ENCODE data around the gene DLGAP5. TPM values are rescaled to one million over a fixed set of nuclear protein-coding genes. Genes with fewer than 3 reads are reported as not detected.

The DLGAP5 gene
- polyA plus RNA-seq, 1 experiment: 8.9 TPM

GRCh38 chr14:55128386-55129085 lies 62.8 kb downstream of the DLGAP5 start:
- no peaks in the 10 kb centered on the region for H3K36me3 ChIP-seq (ENCODE audit: control insufficient read depth, insufficient read depth, low read length)
- peak overlapping the region; percentile 83 for H3K4me3 ChIP-seq (ENCODE audit: low read depth, low read length)
- TF ChIP-seq, protein P1, sequence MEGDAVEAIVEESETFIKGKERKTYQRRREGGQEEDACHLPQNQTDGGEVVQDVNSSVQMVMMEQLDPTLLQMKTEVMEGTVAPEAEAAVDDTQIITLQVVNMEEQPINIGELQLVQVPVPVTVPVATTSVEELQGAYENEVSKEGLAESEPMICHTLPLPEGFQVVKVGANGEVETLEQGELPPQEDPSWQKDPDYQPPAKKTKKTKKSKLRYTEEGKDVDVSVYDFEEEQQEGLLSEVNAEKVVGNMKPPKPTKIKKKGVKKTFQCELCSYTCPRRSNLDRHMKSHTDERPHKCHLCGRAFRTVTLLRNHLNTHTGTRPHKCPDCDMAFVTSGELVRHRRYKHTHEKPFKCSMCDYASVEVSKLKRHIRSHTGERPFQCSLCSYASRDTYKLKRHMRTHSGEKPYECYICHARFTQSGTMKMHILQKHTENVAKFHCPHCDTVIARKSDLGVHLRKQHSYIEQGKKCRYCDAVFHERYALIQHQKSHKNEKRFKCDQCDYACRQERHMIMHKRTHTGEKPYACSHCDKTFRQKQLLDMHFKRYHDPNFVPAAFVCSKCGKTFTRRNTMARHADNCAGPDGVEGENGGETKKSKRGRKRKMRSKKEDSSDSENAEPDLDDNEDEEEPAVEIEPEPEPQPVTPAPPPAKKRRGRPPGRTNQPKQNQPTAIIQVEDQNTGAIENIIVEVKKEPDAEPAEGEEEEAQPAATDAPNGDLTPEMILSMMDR (IDR thresholded peaks at IDR 0.05; ENCODE audit: insufficient read depth, low read depth, low read length): no peak
- DNase-seq (ENCODE audit: low read depth): no peak
- ChIA-PET POLR2A (no interaction called here), CTCF (interaction anchor here (1.8 to 1.9 kb wide), 2 partner anchors 25 to 36 kb away, joined by 6 to 8 read pairs; no protein-coding TSS in a partner anchor)
- H3K27me3 ChIP-seq (ENCODE audit: control insufficient read depth, insufficient read depth, low read length): no peaks in the 10 kb centered on the region

GRCh38 chr14:55127460-55127951 lies 63.9 kb downstream of the DLGAP5 start:
- Histone ChIP-seq H3K36me3 (ENCODE audit: control insufficient read depth, insufficient read depth, low read length) (no peaks in the 10 kb centered on the region), H3K4me3 (ENCODE audit: low read depth, low read length) (no peak overlapping the region), H3K27me3 (ENCODE audit: control insufficient read depth, insufficient read depth, low read length) (no peaks in the 10 kb centered on the region)
- DNase-seq (ENCODE audit: low read depth): no peak
- CTCF ChIA-PET: no interaction called here
- POLR2A ChIA-PET: no interaction called here
- TF ChIP-seq, protein P1 (IDR thresholded peaks at IDR 0.05; ENCODE audit: insufficient read depth, low read depth, low read length): no peak

GRCh38 chr14:55126932-55127459 lies 64.4 kb downstream of the DLGAP5 start:
- no peak overlapping the region for H3K4me3 ChIP-seq (ENCODE audit: low read depth, low read length)
- H3K27me3 ChIP-seq (ENCODE audit: control insufficient read depth, insufficient read depth, low read length): no peaks in the 10 kb centered on the region
- TF ChIP-seq, protein P1 (IDR thresholded peaks at IDR 0.05; ENCODE audit: insufficient read depth, low read depth, low read length): no peak
- DNase-seq (ENCODE audit: low read depth): no peak
- ChIA-PET POLR2A (no interaction called here), CTCF (no interaction called here)
- H3K36me3 ChIP-seq (ENCODE audit: control insufficient read depth, insufficient read depth, low read length): no peaks in the 10 kb centered on the region

DNA sequence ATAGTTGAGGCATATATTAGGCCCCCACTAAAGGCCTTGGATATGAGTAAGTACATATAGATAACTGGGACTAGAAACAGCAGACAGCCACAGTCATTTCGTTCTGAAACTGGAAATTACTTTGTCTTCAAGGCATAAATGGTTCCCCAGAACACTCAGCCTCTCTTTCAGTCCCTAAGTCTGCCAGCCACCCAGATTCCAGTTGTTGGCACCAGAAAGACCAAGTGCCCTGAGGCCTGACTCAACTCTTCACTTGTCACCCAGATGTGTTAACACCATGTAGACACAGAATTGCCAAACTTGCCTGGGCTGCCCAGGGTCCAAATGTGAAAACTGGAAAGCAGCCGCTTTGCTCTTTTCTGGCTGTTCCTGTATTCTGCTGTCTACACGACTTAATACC lies 65.4 kb downstream of the DLGAP5 start:
- no peak overlapping the region for H3K4me3 ChIP-seq (ENCODE audit: low read depth, low read length)
- no peaks in the 10 kb centered on the region for H3K27me3 ChIP-seq (ENCODE audit: control insufficient read depth, insufficient read depth, low read length)
- no peaks in the 10 kb centered on the region for H3K36me3 ChIP-seq (ENCODE audit: control insufficient read depth, insufficient read depth, low read length)
- TF ChIP-seq, protein P1 (IDR thresholded peaks at IDR 0.05; ENCODE audit: insufficient read depth, low read depth, low read length): no peak
- ChIA-PET CTCF (interaction anchor here (0.6 kb wide), 2 partner anchors 23 to 27 kb away, joined by 3 read pairs; no protein-coding TSS in a partner anchor), POLR2A (no interaction called here)
- DNase-seq (ENCODE audit: low read depth): no peak

DNA sequence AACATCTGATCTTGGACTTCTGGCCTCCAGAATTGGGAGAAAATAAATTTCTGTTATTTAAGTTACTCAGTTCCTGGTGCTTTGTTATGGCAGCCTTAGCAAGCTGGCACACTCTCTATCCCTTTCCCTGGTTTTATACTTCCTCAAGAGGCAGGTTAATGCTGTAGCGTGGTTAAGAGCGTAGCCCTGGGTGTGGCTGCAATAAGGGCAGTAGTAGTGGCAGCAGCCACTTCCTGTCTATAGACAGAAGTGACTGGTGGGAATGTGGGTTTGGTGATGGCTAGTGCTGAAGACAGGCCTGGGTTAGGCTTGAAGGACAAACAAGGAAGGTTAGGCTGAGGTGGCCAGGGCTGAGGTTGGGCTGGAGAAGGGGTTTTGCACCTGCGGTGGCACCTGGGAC lies 66.0 kb downstream of the DLGAP5 start:
- no peaks in the 10 kb centered on the region for H3K27me3 ChIP-seq (ENCODE audit: control insufficient read depth, insufficient read depth, low read length)
- ChIA-PET POLR2A (no interaction called here), CTCF (interaction anchor here (0.6 kb wide), 1 partner anchor 26 kb away, joined by 3 read pairs; no protein-coding TSS in a partner anchor)
- TF ChIP-seq, protein P1 (IDR thresholded peaks at IDR 0.05; ENCODE audit: insufficient read depth, low read depth, low read length): no peak
- H3K4me3 ChIP-seq (ENCODE audit: low read depth, low read length): no peak overlapping the region
- H3K36me3 ChIP-seq (ENCODE audit: control insufficient read depth, insufficient read depth, low read length): no peaks in the 10 kb centered on the region
- DNase-seq (ENCODE audit: low read depth): no peak

Measured in BJ (cell line).